ENCODE results near the gene UCN2. TPM values are rescaled to one million over a fixed set of nuclear protein-coding genes. Genes with fewer than 3 reads are reported as not detected.

The UCN2 gene
- total RNA-seq, 4 donors from 2014 or later, result not detected

- H3K9me3 ChIP-seq, result no peaks in the 10 kb centered on the region
- no peak overlapping the region for H3K4me3 ChIP-seq
- no peak overlapping the region for H3K27ac ChIP-seq
- no peaks in the 10 kb centered on the region for H3K36me3 ChIP-seq
- DNase-seq, result no peak
- in situ Hi-C loops (cut with MboI; ENCODE audit: low sequenced_read_pairs in 4 of 4), result no loop called here
- no peaks in the 10 kb centered on the region for H3K4me1 ChIP-seq
- intact Hi-C loops (cut with DNase I; ENCODE audit: low total_unique reads), result no loop called here
- TF ChIP-seq POLR2A (IDR thresholded peaks at IDR 0.05) (no peak), CTCF (IDR thresholded peaks at IDR 0.05 in 4 of 5, conservative IDR thresholded peaks at IDR 0.05 in 1 of 5) (no peak)
- H3K27me3 ChIP-seq, result no peaks in the 10 kb centered on the region
- no peak for ATAC-seq
These were observed 45.5 kb downstream of the UCN2 start for GRCh38 chr3:48518069-48518468.

GRCh38 chr3:48516571-48516970, 47.0 kb downstream of the UCN2 start:
- ATAC-seq (no peak), DNase-seq (no peak)
- Histone ChIP-seq H3K27me3 (no peaks in the 10 kb centered on the region), H3K4me3 (no peak overlapping the region), H3K27ac (no peak overlapping the region), H3K36me3 (no peaks in the 10 kb centered on the region), H3K9me3 (no peaks in the 10 kb centered on the region), H3K4me1 (no peaks in the 10 kb centered on the region)
- in situ Hi-C loops (cut with MboI; ENCODE audit: low sequenced_read_pairs in 4 of 4), result no loop called here
- intact Hi-C loops (cut with DNase I; ENCODE audit: low total_unique reads), result no loop called here
- no peak for TF ChIP-seq CTCF (IDR thresholded peaks at IDR 0.05 in 4 of 5, conservative IDR thresholded peaks at IDR 0.05 in 1 of 5)

GRCh38 chr3:48514431-48515227, 49.0 kb downstream of the UCN2 start:
- in situ Hi-C loops (cut with MboI; ENCODE audit: low sequenced_read_pairs in 4 of 4) (no loop called here), intact Hi-C loops (cut with DNase I; ENCODE audit: low total_unique reads) (no loop called here)
- TF ChIP-seq CTCF (IDR thresholded peaks at IDR 0.05 in 4 of 5, conservative IDR thresholded peaks at IDR 0.05 in 1 of 5) (no peak), POLR2A (IDR thresholded peaks at IDR 0.05) (no peak)
- no peak for DNase-seq
- Histone ChIP-seq H3K36me3 (no peaks in the 10 kb centered on the region), H3K27me3 (no peaks in the 10 kb centered on the region), H3K9me3 (no peaks in the 10 kb centered on the region), H3K27ac (no peak overlapping the region), H3K4me3 (no peak overlapping the region), H3K4me1 (no peaks in the 10 kb centered on the region)
- no peak for ATAC-seq

MicroRNAs within 50 kb of the gene (microRNA counts, 767-probe panel; counts per million panel counts)
- 356 to 448 counts per million in 2 donors for microRNA hsa-miR-711

Small RNA genes lying within 50 kb of the gene (microRNA-seq; reads per million reads assigned to microRNA genes)
- gene MIR6823 (ENCODE audit: borderline replicate concordance in 2 of 2), result 0 reads per million in 2 donors
- gene MIR711 (ENCODE audit: borderline replicate concordance in 2 of 2), result 0 reads per million in 2 donors

Other genes starting within 250 kb of the UCN2 start
- not detected for gene SPINK8, start 230.1 kb downstream of the UCN2 start, total RNA-seq
- not detected for gene FBXW12, start 191.6 kb downstream of the UCN2 start, total RNA-seq
- 1 to 10 TPM; 2.8 to 7.2 (median 3.5) TPM for gene PLXNB1, start 133.7 kb downstream of the UCN2 start, total RNA-seq
- gene CCDC51, start 123.7 kb downstream of the UCN2 start, total RNA-seq, result 10 to 100 TPM in 2 of 4 donors, 1 to 10 TPM in 2; 4.9 to 12.2 (median 9.9) TPM
- 100 to 1,000 TPM; 202 to 353 (median 294) TPM for gene TMA7, start 123.5 kb downstream of the UCN2 start, total RNA-seq
- gene ATRIP, start 117.0 kb downstream of the UCN2 start, total RNA-seq, result 1 to 10 TPM; 4.8 to 7.2 (median 7.0) TPM
- 10 to 100 TPM; 17.0 to 31.6 (median 23.4) TPM for gene SHISA5, start 59.6 kb downstream of the UCN2 start, total RNA-seq
- 1 to 10 TPM in 3 of 4 donors, under 1 TPM in 1; 0.87 to 2.6 (median 1.7) TPM for gene PFKFB4, start 7.0 kb downstream of the UCN2 start, total RNA-seq
- gene COL7A1, start 31.5 kb upstream of the UCN2 start, total RNA-seq, result 1 to 10 TPM in 2 of 4 donors, under 1 TPM in 2; 0.66 to 1.7 (median 1.1) TPM
- gene UQCRC1, start 45.9 kb upstream of the UCN2 start, total RNA-seq, result 100 to 1,000 TPM; 679 to 861 (median 720) TPM
- gene TMEM89, start 58.0 kb upstream of the UCN2 start, total RNA-seq, result not detected
- 10 to 100 TPM in 2 of 4 donors, 1 to 10 TPM in 2; 6.1 to 17.3 (median 10.1) TPM for gene SLC26A6, start 71.7 kb upstream of the UCN2 start, total RNA-seq
- under 1 TPM in 3 of 4 donors, not detected in 1; 0.02 to 0.25 (median 0.05) TPM for gene CELSR3, start 99.1 kb upstream of the UCN2 start, total RNA-seq
- 10 to 100 TPM; 13.2 to 33.1 (median 19.4) TPM for gene NCKIPSD, start 122.1 kb upstream of the UCN2 start, total RNA-seq
- 10 to 100 TPM; 16.9 to 31.8 (median 22.0) TPM for gene IP6K2, start 153.4 kb upstream of the UCN2 start, total RNA-seq